Chondrocyte (in vitro differentiated cells): ENCODE data around the gene PSAP. TPM values are rescaled to one million over a fixed set of nuclear protein-coding genes. Genes with fewer than 3 reads are reported as not detected.

Source experiments
- DNase-seq: peaks from one replicate; pipeline ENCODE4 v3.0.0; 2021; ENCODE audit warnings: mixed read lengths, low spot score
- H3K27ac Mint-ChIP-seq: one replicate; pipeline ENCODE4 v1.8.0; 2021; ENCODE audit warnings: mild to moderate bottlenecking, moderate library complexity, mixed read lengths; ENCODE audit not compliant: unreplicated experiment
- H3K27me3 Mint-ChIP-seq: 2 replicates; pipeline ENCODE4 v1.8.0; 2021; ENCODE audit warnings: low read depth, mixed read lengths
- H3K36me3 Mint-ChIP-seq: 2 replicates; pipeline ENCODE4 v1.8.0; 2021; ENCODE audit warnings: low read depth, mixed read lengths
- H3K4me1 Mint-ChIP-seq: 2 replicates; pipeline ENCODE4 v1.8.0; 2021; ENCODE audit warnings: low read depth, mild to moderate bottlenecking, mixed read lengths
- H3K4me3 Mint-ChIP-seq: one replicate; pipeline ENCODE4 v1.8.0; 2021; ENCODE audit warnings: mild to moderate bottlenecking, moderate library complexity, mixed read lengths; ENCODE audit not compliant: unreplicated experiment
- H3K9me3 Mint-ChIP-seq: 2 replicates; pipeline ENCODE4 v1.8.0; 2021; ENCODE audit warnings: low read depth, mixed read lengths
- CTCF ChIP-seq: fragments of 200-600 bp; sonication (generic); IDR thresholded peaks from 2 replicates; pipeline ENCODE4 v1.5.0; 2021; ENCODE audit warnings: antibody characterized with exemption, mild to moderate bottlenecking, moderate library complexity
- total RNA-seq: library from RNA; stranded (reverse); gene quantifications from 3 replicates; pipeline ENCODE4 v1.2.1, GENCODE V29; 2021

The PSAP gene
- total RNA-seq, 1 donor from 2014 or later, result 970 TPM

DNA sequence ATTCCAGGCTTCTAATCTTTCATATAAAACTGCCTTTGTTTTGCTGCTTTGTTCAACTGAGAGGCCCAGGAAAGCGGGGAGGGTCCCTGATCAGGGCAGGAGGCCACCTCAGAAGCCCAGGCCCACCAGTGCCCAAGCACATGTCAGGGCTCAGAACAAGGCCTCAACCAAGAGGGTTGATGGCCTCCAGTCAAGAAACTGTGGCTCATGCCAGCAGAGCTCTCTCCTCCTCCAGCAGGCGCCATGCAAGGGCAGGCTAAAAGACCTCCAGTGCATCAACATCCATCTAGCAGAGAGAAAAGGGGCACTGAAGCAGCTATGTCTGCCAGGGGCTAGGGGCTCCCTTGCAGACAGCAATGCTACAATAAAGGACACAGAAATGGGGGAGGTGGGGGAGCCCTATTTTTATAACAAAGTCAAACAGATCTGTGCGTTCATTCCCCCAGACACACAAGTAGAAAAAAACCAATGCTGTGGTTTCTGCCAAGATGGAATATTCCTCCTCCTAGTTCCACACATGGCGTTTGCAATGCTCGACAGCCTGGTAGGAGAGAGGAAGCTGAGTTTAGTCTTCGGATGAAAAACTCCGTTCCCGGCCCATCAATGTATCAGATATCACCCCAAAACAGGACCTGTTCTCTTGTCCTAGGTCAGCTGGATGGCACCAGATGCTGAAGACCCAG, 34.0 kb downstream of the PSAP start:
- no peak overlapping the region for H3K27ac Mint-ChIP-seq
- H3K4me3 Mint-ChIP-seq, result no peak overlapping the region
- H3K36me3 Mint-ChIP-seq, result peaks cover 47% of the 10 kb centered on the region
- H3K9me3 Mint-ChIP-seq, result no peaks in the 10 kb centered on the region
- DNase-seq, result no peak
- H3K4me1 Mint-ChIP-seq, result no peaks in the 10 kb centered on the region
- H3K27me3 Mint-ChIP-seq, result no peaks in the 10 kb centered on the region
- TF ChIP-seq CTCF, result no peak

- H3K27ac Mint-ChIP-seq, result no peak overlapping the region
- H3K27me3 Mint-ChIP-seq, result no peaks in the 10 kb centered on the region
- no peak overlapping the region for H3K4me3 Mint-ChIP-seq
- peaks cover 45% of the 10 kb centered on the region for H3K36me3 Mint-ChIP-seq
- no peaks in the 10 kb centered on the region for H3K4me1 Mint-ChIP-seq
- no peaks in the 10 kb centered on the region for H3K9me3 Mint-ChIP-seq
- no peak for DNase-seq
- no peak for TF ChIP-seq CTCF
Observed at GRCh38 chr10:71816421-71816851, 34.6 kb downstream of the PSAP start.

- no peak for TF ChIP-seq CTCF
- no peaks in the 10 kb centered on the region for H3K4me1 Mint-ChIP-seq
- H3K4me3 Mint-ChIP-seq, result no peak overlapping the region
- no peaks in the 10 kb centered on the region for H3K9me3 Mint-ChIP-seq
- H3K36me3 Mint-ChIP-seq, result peaks cover 39% of the 10 kb centered on the region
- H3K27me3 Mint-ChIP-seq, result no peaks in the 10 kb centered on the region
- no peak overlapping the region for H3K27ac Mint-ChIP-seq
- DNase-seq, result no peak
Observed at GRCh38 chr10:71815515-71816130, 35.4 kb downstream of the PSAP start.

DNA sequence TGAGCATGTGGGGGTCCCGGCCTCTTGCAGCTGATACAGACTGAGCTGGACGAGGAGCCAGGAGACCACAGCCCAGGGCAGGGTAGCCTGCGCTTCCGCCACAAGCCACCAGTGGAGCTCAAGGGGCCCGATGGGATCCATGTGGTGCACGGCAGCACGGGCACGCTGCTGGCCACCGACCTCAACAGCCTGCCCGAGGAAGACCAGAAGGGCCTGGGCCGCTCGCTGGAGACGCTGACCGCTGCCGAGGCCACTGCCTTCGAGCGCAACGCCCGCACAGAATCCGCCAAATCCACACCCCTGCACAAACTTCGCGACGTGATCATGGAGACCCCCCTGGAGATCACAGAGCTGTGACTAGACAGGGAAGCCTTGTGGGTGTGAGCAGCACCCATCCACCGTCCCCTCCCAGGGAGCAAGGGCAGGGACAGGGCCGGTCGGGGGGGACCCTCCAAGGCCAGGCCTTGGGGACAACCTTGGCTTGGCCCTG, 36.1 kb downstream of the PSAP start:
- H3K4me3 Mint-ChIP-seq, result no peak overlapping the region
- peaks cover 35% of the 10 kb centered on the region for H3K36me3 Mint-ChIP-seq
- H3K9me3 Mint-ChIP-seq, result no peaks in the 10 kb centered on the region
- no peaks in the 10 kb centered on the region for H3K4me1 Mint-ChIP-seq
- no peaks in the 10 kb centered on the region for H3K27me3 Mint-ChIP-seq
- H3K27ac Mint-ChIP-seq, result no peak overlapping the region
- no peak for TF ChIP-seq CTCF
- DNase-seq, result no peak

GRCh38 chr10:71812913-71813590, 38.0 kb downstream of the PSAP start:
- no peak for DNase-seq
- H3K36me3 Mint-ChIP-seq, result peaks cover 22% of the 10 kb centered on the region
- H3K27me3 Mint-ChIP-seq, result peaks cover 6% of the 10 kb centered on the region
- H3K9me3 Mint-ChIP-seq, result no peaks in the 10 kb centered on the region
- no peak overlapping the region for H3K4me3 Mint-ChIP-seq
- no peak for TF ChIP-seq CTCF
- H3K27ac Mint-ChIP-seq, result no peak overlapping the region
- no peaks in the 10 kb centered on the region for H3K4me1 Mint-ChIP-seq
